Smooth muscle cell (in vitro differentiated cells): ENCODE measurements around the gene ROR2. TPM values are rescaled to one million over a fixed set of nuclear protein-coding genes. Genes with fewer than 3 reads are reported as not detected.

Experiments used
- DNase-seq: peaks from one replicate; lab custom pipeline; 2025; ENCODE audit not compliant: unreplicated experiment; lab: John Stamatoyannopoulos, UW
- H2AFZ ChIP-seq: fragments of 200-600 bp; sonication (generic); 2 replicates; pipeline ENCODE4 v1.6.0; 2016; ENCODE audit warnings: antibody characterized with exemption, low read depth, mild to moderate bottlenecking
- H3F3A ChIP-seq: fragments of 200-600 bp; sonication (generic); 2 replicates; pipeline ENCODE4 v1.6.0; 2017; ENCODE audit warnings: antibody characterized with exemption, low read depth
- H3K27ac ChIP-seq: fragments of 200-600 bp; sonication (generic); 2 replicates; pipeline ENCODE4 v1.5.1; 2016; ENCODE audit warnings: low read depth, mild to moderate bottlenecking
- H3K27me3 ChIP-seq: fragments of 200-600 bp; sonication (generic); 2 replicates; pipeline ENCODE4 v1.6.1; 2016; ENCODE audit warnings: low read depth, mild to moderate bottlenecking
- H3K36me3 ChIP-seq: fragments of 200-600 bp; sonication (generic); 2 replicates; pipeline ENCODE4 v1.5.1; 2016; ENCODE audit warnings: low read depth
- H3K4me1 ChIP-seq: fragments of 200-600 bp; sonication (generic); 2 replicates; pipeline ENCODE4 v1.5.1; 2016; ENCODE audit warnings: low read depth
- H3K4me2 ChIP-seq: fragments of 200-600 bp; sonication (generic); 2 replicates; pipeline ENCODE4 v1.6.0; 2016; ENCODE audit warnings: mild to moderate bottlenecking
- H3K4me3 ChIP-seq: fragments of 200-600 bp; sonication (generic); 2 replicates; pipeline ENCODE4 v1.5.1; 2016; ENCODE audit warnings: mild to moderate bottlenecking
- H3K79me2 ChIP-seq: fragments of 200-600 bp; sonication (generic); 2 replicates; pipeline ENCODE4 v1.6.0; 2016; ENCODE audit warnings: low read depth, mild to moderate bottlenecking
- H3K9ac ChIP-seq: fragments of 200-600 bp; sonication (generic); 2 replicates; pipeline ENCODE4 v1.6.0; 2016; ENCODE audit warnings: low read depth
- H3K9me3 ChIP-seq: fragments of 200-600 bp; sonication (generic); replicated peaks from 2 replicates; pipeline ENCODE4 v1.5.1; 2016; ENCODE audit warnings: low read depth
- H4K20me1 ChIP-seq: fragments of 200-600 bp; sonication (generic); 2 replicates; pipeline ENCODE4 v1.6.0; 2016; ENCODE audit warnings: low read depth
- CTCF ChIP-seq: fragments of 200-600 bp; sonication (generic); IDR thresholded peaks from 2 replicates; pipeline ENCODE4 v1.5.1; 2017; ENCODE audit warnings: borderline replicate concordance, mild to moderate bottlenecking, antibody characterized with exemption; ENCODE audit not compliant: insufficient read depth, poor library complexity, severe bottlenecking
- WGBS: methylation state at CpG from one replicate; pipeline ENCODE4 v1.1.7; 2016; ENCODE audit warnings: low lambda C conversion rate; 5-methylcytosine and 5-hydroxymethylcytosine counted together
- polyA plus RNA-seq: library from polyadenylated mRNA; unstranded; fragments of >200 nt; fragmentation: Nextera tagmentation; extraction: Ambion mirVana; gene quantifications from 2 replicates; pipeline ENCODE4 v1.2.1, GENCODE V29; 2016
- total RNA-seq: library from RNA; depleted of rRNA; stranded (reverse); fragments of >200 nt; gene quantifications from 2 replicates; pipeline ENCODE4 v1.2.3, GENCODE V29; 2014

ROR2 gene
- total and polyA plus RNA-seq, 2 experiments from 2014 or later, result 16.7 to 21.7 TPM

GRCh38 chr9:91967259-91967658 is 17.2 kb upstream of the ROR2 start:
- Histone ChIP-seq H3K9me3 (no peaks in the 10 kb centered on the region), H3K4me2 (no peak overlapping the region), H3K36me3 (no peaks in the 10 kb centered on the region), H3K27me3 (no peaks in the 10 kb centered on the region), H3K79me2 (no peaks in the 10 kb centered on the region), H3F3A (no peaks in the 10 kb centered on the region), H3K27ac (no peak overlapping the region), H4K20me1 (no peaks in the 10 kb centered on the region), H2AFZ (no peak overlapping the region), H3K9ac (no peak overlapping the region), H3K4me3 (no peak overlapping the region), H3K4me1 (no peaks in the 10 kb centered on the region)
- TF ChIP-seq CTCF, result no peak
- 99% methylated on average over 3 of the region's 3 CpGs for WGBS
- DNase-seq, result no peak

GRCh38 chr9:91966503-91966902 is 16.5 kb upstream of the ROR2 start:
- H4K20me1 ChIP-seq, result no peaks in the 10 kb centered on the region
- H3K9ac ChIP-seq, result no peak overlapping the region
- DNase-seq, result no peak
- TF ChIP-seq CTCF, result no peak
- no peak overlapping the region for H3K27ac ChIP-seq
- H3K4me2 ChIP-seq, result no peak overlapping the region
- no peak overlapping the region for H2AFZ ChIP-seq
- no peaks in the 10 kb centered on the region for H3K9me3 ChIP-seq
- WGBS, result 21% methylated on average over 2 of the region's 2 CpGs
- no peaks in the 10 kb centered on the region for H3K79me2 ChIP-seq
- no peaks in the 10 kb centered on the region for H3K36me3 ChIP-seq
- no peaks in the 10 kb centered on the region for H3K27me3 ChIP-seq
- H3K4me3 ChIP-seq, result no peak overlapping the region
- H3K4me1 ChIP-seq, result no peaks in the 10 kb centered on the region
- no peaks in the 10 kb centered on the region for H3F3A ChIP-seq

GRCh38 chr9:91963711-91964240 is 13.7 kb upstream of the ROR2 start:
- no peak for TF ChIP-seq CTCF
- H3F3A ChIP-seq, result no peaks in the 10 kb centered on the region
- H3K79me2 ChIP-seq, result no peaks in the 10 kb centered on the region
- H3K4me2 ChIP-seq, result no peak overlapping the region
- no peaks in the 10 kb centered on the region for H3K4me1 ChIP-seq
- H3K9ac ChIP-seq, result no peak overlapping the region
- DNase-seq, result no peak
- no peaks in the 10 kb centered on the region for H3K9me3 ChIP-seq
- no peaks in the 10 kb centered on the region for H3K27me3 ChIP-seq
- H3K4me3 ChIP-seq, result no peak overlapping the region
- peak overlapping the region; percentile 9 for H3K27ac ChIP-seq
- no peaks in the 10 kb centered on the region for H3K36me3 ChIP-seq
- H2AFZ ChIP-seq, result peak overlapping the region; percentile 34
- no peaks in the 10 kb centered on the region for H4K20me1 ChIP-seq
- 70% methylated on average over 2 of the region's 2 CpGs for whole genome bisulfite sequencing

- 81% methylated on average over 1 of the region's 1 CpG for WGBS
- Histone ChIP-seq H3K4me1 (no peaks in the 10 kb centered on the region), H3K27ac (no peak overlapping the region), H2AFZ (no peak overlapping the region), H3K27me3 (no peaks in the 10 kb centered on the region), H4K20me1 (no peaks in the 10 kb centered on the region), H3F3A (no peaks in the 10 kb centered on the region), H3K9ac (no peak overlapping the region), H3K4me3 (no peak overlapping the region), H3K4me2 (no peak overlapping the region), H3K36me3 (no peaks in the 10 kb centered on the region), H3K79me2 (no peaks in the 10 kb centered on the region), H3K9me3 (no peaks in the 10 kb centered on the region)
- no peak for TF ChIP-seq CTCF
- DNase-seq, result no peak
Measured at GRCh38 chr9:91960367-91960766, 10.3 kb upstream of the ROR2 start.
